Suprapubic skin (tissue), 4 donors: ENCODE results near the gene USF2.

Source experiments
- CTCF ChIP-seq, 2 donors: fragments of 200-600 bp in 1 of 2; fragments of 450-650 bp in 1 of 2; sonication (generic) in 1 of 2; IDR thresholded peaks; one replicate each; pipeline ENCODE4 v1.5.1; 2016 to 2019; ENCODE audit warnings: antibody characterized with exemption in 2 of 2, mild to moderate bottlenecking in 1 of 2, moderate library complexity in 1 of 2
- EP300 ChIP-seq: sonication (generic); formaldehyde crosslinking; IDR thresholded peaks from one replicate; pipeline ENCODE4 v1.6.1; 2017; ENCODE audit warnings: antibody characterized with exemption
- POLR2A ChIP-seq, 2 donors: fragments of 450-650 bp; IDR thresholded peaks; one replicate each; pipeline ENCODE4 v1.6.1; 2017; ENCODE audit warnings: antibody characterized with exemption in 2 of 2, mild to moderate bottlenecking in 2 of 2, moderate library complexity in 2 of 2
- POLR2AphosphoS5 ChIP-seq, 3 donors: sonication (generic); formaldehyde crosslinking; IDR thresholded peaks; one replicate each; pipeline ENCODE4 v1.6.1; 2017; ENCODE audit warnings: antibody characterized with exemption in 3 of 3

- no peak for TF ChIP-seq POLR2A (IDR thresholded peaks at IDR 0.05)
- no peak for TF ChIP-seq POLR2AphosphoS5 (IDR thresholded peaks at IDR 0.05)
- TF ChIP-seq CTCF (IDR thresholded peaks at IDR 0.05) = no peak
- TF ChIP-seq EP300 = no peak
These were observed 20.1 kb downstream of the USF2 start for GRCh38 chr19:35288906-35289305.
